ENCODE measurements around the gene PDGFC.

The PDGFC gene

DNA sequence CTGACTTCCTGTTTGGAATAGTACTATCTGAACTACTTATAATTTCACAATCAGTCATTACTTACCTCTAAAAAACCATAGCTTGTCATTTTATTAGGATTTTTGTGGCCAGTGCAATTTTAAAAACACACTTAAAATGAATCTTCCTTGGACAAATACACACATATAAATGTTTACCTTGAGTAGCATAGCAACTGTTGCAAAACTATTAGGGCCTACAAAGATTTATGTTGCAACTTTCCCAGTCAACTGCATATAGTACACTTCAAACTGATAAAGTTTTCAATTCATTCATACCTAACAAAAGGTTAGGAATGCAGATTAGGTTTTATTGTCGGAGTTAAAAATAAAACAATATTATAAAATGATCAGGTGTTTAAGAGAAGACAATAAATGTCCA is 193.0 kb downstream of the PDGFC start:
- no peak overlapping the region for H3K4me3 ChIP-seq (replicated peaks; ENCODE audit: low read depth, low read length)
- peak; percentile 89 for DNase-seq (ENCODE audit: low read depth)
- TF ChIP-seq, protein P1, sequence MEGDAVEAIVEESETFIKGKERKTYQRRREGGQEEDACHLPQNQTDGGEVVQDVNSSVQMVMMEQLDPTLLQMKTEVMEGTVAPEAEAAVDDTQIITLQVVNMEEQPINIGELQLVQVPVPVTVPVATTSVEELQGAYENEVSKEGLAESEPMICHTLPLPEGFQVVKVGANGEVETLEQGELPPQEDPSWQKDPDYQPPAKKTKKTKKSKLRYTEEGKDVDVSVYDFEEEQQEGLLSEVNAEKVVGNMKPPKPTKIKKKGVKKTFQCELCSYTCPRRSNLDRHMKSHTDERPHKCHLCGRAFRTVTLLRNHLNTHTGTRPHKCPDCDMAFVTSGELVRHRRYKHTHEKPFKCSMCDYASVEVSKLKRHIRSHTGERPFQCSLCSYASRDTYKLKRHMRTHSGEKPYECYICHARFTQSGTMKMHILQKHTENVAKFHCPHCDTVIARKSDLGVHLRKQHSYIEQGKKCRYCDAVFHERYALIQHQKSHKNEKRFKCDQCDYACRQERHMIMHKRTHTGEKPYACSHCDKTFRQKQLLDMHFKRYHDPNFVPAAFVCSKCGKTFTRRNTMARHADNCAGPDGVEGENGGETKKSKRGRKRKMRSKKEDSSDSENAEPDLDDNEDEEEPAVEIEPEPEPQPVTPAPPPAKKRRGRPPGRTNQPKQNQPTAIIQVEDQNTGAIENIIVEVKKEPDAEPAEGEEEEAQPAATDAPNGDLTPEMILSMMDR (IDR thresholded peaks at IDR 0.05; ENCODE audit: low read length, missing control alignments), result no peak

DNA sequence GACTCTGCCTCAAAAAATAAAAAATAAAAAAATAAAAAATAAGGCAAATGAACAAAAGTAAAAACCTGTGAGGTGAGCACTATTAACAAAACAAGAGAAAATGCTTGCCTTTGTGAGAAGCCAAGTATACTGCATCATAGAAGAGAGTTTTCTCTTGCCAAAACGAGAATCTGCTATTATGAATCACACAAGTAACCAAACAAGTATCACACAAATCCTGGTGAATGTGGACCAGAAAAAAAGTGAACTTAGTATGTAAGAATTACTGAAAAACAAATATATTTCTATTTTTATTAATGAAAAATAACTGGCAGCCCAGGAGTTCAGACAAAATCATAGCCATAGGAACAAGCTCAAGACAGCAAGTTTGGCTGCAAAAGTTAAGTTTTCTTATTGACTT is 193.5 kb downstream of the PDGFC start:
- TF ChIP-seq, protein P1 (IDR thresholded peaks at IDR 0.05; ENCODE audit: low read length, missing control alignments), result no peak
- peak; percentile 43 for DNase-seq (ENCODE audit: low read depth)
- H3K4me3 ChIP-seq (replicated peaks; ENCODE audit: low read depth, low read length), result no peak overlapping the region

GRCh38 chr4:156775813-156776212 is 195.8 kb downstream of the PDGFC start:
- H3K4me3 ChIP-seq (replicated peaks; ENCODE audit: low read depth, low read length), result no peak overlapping the region

GRCh38 chr4:156774422-156774821 is 197.2 kb downstream of the PDGFC start:
- DNase-seq (ENCODE audit: low read depth), result peak; percentile 94
- H3K4me3 ChIP-seq (replicated peaks; ENCODE audit: low read depth, low read length), result no peak overlapping the region
- TF ChIP-seq, protein P1 (IDR thresholded peaks at IDR 0.05; ENCODE audit: low read length, missing control alignments), result no peak

More at GRCh38 chr4:156775813-156776212, 195.8 kb downstream of the PDGFC start:
- DNase-seq (ENCODE audit: low read depth), result no peak
- TF ChIP-seq, protein P1 (IDR thresholded peaks at IDR 0.05; ENCODE audit: low read length, missing control alignments), result no peak

- TF ChIP-seq, protein P1 (IDR thresholded peaks at IDR 0.05; ENCODE audit: low read length, missing control alignments), result no peak
- DNase-seq (ENCODE audit: low read depth), result no peak
- no peak overlapping the region for H3K4me3 ChIP-seq (replicated peaks; ENCODE audit: low read depth, low read length)
Measured at GRCh38 chr4:156773648-156774357, 197.8 kb downstream of the PDGFC start.

GRCh38 chr4:156771171-156771837 is 200.3 kb downstream of the PDGFC start:
- H3K4me3 ChIP-seq (replicated peaks; ENCODE audit: low read depth, low read length), result peak overlapping the region; percentile 8
- TF ChIP-seq, protein P1 (IDR thresholded peaks at IDR 0.05; ENCODE audit: low read length, missing control alignments), result no peak
- DNase-seq (ENCODE audit: low read depth), result peak; percentile 78

All from fibroblast of pulmonary artery (primary cell).